Umbilical cord (tissue), 2 donors: ENCODE results near the gene DNAJB6. TPM values are rescaled to one million over a fixed set of nuclear protein-coding genes. Genes with fewer than 3 reads are reported as not detected.

ENCODE experiments used
- DNase-seq: peaks from one replicate; pipeline ENCODE4 v3.0.0-alpha.2; 2015; ENCODE audit warnings: low spot score
- total RNA-seq: library from RNA; depleted of rRNA; stranded (reverse); fragments of >200 nt; gene quantifications from one replicate; pipeline ENCODE4 v1.2.3, GENCODE V29; 2014; ENCODE audit warnings: low replicate concordance; ENCODE audit not compliant: insufficient read depth

The DNAJB6 gene
- total RNA-seq, result 115 TPM

DNA sequence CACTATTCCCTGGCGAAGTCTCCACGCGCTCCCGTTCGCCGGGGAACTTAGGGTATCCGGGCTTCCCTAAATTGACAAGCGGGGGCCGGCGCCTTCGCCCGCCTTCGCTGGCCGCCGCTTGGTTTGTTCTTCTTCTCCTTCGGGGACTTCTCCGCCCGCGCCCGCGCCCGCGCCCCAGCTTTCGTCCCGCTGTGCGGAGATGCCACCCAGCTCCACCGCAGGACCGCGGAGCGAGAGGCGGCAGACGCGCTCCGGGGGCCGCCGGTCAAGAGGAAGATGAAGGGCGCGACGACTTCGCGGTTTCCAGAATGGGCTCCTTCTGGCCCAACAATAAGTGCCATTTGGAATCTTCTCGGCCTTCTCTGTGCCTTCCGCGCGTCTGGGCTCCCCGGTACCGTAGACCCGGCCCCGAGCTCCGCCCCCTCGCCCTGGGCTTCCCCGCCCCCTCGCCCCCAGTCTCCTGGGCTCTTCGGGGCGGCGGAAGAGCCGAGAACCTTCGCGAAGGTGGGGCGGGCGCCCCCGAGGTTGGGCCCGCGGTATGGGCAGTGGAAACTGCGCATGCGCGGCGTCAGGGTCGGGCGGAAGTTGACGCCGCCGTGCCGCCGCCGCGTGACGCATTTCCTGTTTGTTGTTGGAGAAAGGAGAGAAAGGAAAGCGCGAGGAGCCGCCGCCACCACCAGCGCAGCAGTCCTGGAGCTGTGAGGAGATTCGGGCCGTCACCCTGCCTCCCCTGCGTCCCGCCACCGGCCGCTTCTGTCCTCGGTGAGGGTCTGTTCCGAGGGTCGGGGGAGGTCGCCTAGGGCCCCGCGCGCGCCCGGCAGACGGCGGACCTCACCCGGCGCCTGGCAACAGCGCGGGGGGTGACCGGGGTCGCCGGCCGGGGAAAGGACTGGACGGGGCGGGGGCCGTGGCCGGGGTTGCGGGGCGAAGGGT is at the start of gene DNAJB6:
Gene DNAJB6, plus strand, starts transcription at position 622 of the 933 bp plus-strand sequence. CDS start 21,569 bp downstream, outside the sequence.
- DNase-seq, result peak; percentile 97

DNA sequence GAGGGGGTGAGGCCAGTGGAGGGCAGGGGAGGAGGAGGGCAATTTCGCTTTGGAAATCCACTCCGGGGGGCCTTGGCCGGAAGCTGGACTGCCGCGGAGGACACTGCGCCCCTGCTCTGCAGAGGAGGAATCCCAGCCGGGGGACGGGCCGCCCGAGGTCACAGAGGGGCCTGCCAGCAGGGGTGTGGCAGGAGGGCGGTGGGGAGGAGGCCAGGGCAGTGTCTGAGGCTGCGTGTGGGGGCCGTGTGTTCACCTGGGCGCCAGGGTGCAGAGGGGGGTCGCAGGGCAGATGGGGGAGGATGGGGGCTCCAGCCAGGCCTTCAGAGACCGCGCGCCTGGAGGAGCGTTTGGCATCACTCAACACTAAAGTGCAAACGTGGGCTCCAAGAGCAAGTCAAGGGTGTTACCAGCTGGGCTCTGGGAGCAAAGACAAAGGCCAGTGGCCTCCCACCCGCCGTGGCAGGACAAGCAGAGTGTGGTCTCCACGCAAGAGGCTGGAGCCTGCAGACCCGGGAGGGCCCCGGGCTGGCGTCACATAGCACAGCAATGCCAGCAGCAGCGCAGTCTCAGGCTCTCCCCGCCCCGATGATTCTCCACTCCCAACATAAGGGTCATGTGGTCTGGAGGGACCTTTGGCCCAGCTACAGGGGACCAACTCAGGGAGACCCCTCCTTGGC is 45.3 kb upstream of the DNAJB6 start:
- DNase-seq, result no peak

DNA sequence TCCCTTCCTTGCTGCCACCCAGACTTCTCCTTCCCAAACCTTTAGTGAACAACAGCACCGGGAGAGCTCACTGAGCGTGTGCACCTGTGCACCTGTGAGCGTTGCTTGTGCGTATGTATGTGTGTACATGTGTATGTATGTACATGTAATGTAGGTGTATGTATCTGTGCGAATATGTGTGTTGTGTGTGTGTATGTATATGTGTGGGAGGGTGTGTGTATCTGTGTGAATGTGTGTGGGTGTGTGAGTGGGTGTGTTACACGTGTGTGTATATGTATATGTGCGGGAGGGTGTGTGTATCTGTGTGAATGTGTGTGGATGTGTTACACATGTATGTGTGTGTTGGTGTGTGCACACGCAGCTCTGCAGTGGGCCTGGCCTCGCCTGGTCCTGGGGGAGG is 44.5 kb upstream of the DNAJB6 start:
- no peak for DNase-seq

DNA sequence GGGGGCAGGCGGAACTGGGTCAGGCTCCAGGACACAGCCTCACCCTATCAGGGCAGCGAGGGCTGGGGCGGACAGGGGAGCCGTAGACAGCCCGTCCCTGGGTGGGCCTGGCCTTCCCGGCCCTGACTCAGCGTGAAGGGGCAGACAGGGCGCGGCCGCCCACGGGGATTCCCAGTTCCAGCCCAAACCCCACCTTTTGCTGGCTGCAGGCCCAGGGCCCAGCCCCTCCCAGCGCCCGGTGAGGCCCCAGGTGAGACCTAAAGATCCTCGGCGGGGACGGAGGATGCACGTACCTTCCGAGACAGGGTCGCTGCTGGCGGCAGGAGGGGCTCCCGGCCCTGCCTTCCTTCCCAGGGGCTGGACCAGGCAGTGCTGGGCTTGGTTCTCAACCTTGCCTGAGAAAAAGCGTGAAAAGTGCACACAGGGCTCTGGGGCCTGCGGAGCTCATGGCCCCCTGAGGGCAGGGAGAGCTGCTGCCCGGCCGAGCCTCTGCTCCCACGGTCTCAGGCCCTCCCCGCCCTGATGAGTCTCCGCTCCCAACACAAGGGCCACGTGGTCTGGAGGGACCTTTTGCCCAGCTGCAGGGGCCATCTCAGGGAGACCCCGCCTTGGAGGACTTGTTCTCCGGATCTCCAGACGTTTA is 43.9 kb upstream of the DNAJB6 start:
- no peak for DNase-seq

DNA sequence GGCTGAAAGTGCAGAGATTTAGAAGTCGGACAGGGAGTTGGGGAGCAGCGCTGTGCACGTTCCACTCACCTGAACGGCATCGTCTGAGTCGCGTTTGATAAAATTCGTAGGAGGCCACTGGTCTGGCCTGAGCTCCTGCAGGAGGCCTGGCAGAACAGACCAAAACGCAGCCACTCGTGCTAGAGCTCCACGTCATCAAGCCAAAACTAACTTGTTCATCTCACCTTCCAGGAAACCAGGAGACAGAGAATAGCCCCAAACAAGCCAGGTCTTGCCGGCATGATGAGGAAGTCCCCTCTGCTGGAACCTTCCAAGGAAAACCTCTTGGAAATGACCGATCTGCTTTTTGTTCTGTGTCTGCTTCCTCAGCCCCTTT is 43.4 kb upstream of the DNAJB6 start:
- no peak for DNase-seq

DNA sequence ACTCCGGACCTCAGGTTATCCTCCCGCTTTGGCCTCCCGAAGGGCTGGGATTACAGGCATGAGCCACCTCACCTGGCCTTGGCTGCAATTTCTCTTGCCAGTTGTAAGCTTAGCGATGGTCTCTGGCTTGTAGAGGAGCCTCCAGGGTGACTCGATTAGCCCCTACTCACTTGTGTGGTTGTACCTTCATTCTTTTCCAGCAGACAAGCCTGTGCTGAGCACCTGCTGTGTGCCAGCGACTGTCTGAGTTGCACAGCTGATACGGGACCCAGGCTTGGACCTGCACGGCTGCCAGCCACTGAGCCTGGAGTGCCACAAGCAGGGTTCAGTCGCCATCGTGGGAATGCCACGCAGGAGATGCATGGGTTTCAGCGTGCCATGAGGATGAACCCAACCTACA is 42.0 kb upstream of the DNAJB6 start:
- no peak for DNase-seq

DNA sequence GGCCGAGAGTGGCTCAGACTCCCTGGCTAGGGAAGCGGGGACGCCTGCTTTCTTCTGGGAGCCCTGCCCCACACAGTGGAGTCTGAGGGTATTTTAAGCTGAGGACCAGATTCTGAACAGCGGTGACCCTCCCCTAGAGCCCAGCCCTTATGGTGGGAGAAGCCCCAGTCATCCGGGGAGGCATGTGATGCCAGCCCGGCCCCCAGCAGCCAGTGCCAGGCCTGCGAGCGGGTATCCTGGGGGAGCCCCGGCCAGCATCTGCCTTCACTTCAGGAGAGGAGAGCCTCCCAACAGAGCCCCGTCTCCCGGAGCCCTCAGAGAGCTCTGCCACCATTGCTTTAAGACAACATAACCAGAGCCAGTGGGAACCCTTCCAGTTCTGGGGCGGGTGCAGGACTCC is 41.5 kb upstream of the DNAJB6 start:
- DNase-seq, result no peak

DNA sequence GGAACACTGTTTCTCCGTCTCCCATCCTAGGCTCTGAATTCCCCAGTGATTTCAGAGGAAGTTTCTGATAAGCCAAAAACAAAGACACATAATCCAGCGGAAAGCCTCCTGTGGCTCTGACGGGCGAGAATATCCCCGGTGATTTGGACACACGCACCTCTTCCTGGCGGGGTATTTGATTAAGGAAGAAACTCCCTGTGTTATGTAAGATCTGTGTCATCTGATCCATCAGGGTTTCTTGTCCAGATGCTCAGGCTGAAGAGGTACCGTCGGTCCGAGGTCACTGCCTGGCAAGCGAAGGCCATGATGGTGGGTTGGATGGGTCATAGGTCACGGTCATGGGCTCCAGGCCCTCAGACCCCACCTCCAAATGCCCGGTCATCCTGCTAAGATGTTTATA is 39.6 kb upstream of the DNAJB6 start:
- DNase-seq, result no peak

DNA sequence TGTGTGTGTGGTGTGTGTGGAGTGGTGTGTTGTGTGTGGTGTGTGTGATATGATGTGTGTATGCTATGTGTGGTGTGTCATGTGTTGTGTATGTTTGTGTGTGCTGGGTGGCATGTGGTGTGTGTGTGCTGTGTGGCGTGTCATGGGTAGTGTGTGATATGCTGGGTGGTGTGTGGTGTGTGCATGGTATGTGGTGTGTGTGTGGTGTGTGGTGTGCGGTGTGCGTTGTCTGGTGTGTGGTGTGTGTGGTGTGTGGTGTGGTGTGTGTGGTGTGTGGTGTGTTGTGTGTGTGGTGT is 37.5 kb upstream of the DNAJB6 start:
- DNase-seq, result no peak

DNA sequence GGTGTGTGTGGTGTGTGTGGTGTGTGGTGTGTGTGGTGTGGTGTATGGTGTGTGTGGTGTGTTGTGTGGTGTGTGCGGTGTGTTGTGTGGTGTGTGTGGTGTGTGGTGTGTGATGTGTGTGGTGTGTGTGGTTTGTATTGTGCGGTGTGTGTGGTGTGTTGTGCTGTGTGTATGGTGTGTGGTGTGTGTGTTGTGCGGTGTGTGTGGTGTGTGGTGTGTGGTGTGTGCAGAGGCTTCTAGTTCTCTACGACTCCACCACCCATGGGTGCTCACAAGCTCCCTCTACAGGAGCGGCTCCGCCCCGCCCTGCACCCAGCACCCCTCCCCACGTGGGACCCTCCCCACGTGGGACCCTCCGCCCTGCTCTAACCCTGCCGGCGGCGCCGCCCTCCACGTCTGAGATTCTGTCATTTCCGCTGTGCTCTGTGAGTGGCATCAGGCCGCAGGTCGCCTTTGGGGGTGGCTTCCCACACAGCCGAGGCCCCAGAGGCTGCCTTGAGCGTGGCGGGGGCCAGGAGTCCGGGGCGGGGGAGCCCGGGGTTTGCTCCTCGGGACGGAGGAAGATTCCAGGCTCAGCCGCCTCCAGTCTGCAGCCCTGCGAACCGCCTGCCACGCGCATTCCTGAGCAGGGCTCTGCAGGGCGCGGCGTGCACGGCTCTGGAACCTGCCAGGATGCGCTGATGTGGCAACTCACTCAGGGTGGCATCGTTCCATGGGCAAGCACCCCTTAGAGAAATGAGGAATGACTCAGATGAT is 37.0 kb upstream of the DNAJB6 start:
- DNase-seq, result no peak

DNA sequence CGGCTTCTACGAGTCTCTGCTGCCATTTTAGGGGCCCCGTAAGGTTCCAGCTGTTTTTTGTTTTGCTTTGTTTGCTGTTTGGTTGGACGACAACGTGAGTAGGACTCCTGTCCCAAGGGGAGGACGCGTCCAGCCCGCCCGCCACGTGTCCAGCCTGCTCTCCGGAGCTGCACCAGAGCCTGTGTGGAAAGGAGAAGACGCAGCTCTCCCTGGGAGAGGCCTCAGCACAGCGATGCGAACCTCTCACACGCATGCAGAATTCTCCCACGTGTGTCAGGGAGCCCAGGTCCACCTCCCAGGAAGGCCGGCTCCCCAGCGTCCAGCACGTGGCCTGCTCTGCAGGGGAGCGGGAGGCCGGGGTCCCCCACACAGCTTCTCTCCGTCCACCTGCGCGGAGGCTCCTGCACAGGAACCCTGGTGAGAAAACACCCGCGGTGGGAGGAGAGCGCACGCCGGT is 36.4 kb upstream of the DNAJB6 start:
- DNase-seq, result no peak

DNA sequence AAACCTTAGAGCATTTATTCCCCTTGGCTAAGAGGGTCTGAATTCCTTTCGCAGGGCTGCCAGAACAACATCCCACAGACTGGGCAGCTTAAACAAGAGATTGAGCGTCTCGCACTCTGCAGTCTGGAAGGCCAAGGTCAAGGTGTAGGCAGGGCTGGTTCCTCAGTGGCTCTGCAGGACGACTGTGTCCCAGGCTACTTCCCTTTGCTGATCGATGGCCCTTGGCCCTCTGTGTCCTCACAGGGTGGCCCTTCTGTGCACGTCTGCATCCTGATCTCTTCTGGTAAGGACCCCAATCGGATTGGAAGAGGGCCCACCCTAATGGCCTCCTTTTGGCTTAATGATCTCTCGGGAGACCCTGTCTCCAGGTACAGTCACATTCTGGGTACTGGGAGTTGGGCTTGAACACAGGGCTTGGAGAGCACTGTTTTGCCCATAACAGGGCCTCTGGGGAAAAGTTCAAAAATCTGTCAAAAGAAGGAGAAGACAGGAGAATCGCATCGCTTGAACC is 35.1 kb upstream of the DNAJB6 start:
- DNase-seq, result no peak

DNA sequence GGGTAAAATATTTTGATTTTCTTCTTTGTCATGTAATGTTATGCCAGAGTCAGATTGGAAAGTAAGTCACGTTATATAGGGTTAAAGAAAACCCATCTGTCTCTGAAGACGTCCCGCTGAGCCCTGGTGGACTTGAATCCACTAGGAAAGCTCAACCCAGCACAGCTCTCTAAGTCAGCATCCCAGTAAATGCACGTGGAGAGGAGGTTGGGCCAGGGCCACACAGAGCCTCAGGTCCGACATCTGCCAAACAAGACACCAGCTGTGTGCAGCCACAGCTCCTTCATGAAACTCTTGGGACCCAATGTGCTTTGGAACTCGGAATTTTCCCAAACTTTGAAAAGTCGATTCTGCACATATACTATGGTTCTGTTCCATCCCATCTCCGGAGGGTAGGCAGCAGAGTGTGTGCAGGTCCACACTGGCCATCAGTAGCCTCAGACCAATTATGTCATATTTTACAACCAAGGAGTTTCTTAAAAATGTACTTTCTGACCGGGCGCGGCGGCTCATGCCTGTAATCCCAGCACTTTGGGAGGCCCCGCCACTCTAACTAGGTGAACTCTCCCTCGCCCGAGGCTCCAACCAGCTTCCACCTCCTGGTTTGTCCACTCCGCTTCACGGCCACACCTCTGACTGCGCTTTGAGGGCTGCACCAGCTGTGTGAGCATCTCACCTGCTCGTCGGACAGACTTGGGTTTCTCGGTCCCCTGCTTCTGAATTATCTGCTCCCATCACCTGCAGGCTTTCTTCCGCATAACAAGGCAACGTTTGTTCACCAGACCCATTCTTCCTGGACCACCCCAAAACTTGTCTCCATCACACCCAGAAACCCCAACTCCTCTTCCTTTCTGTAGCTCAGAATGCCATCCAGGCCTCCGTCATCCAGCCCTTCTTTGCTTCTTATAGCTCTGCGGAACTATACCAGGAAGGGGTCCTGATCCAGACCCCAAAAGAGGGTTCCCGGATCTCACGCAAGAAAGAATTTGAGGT is 29.7 kb upstream of the DNAJB6 start:
- DNase-seq, result no peak

DNA sequence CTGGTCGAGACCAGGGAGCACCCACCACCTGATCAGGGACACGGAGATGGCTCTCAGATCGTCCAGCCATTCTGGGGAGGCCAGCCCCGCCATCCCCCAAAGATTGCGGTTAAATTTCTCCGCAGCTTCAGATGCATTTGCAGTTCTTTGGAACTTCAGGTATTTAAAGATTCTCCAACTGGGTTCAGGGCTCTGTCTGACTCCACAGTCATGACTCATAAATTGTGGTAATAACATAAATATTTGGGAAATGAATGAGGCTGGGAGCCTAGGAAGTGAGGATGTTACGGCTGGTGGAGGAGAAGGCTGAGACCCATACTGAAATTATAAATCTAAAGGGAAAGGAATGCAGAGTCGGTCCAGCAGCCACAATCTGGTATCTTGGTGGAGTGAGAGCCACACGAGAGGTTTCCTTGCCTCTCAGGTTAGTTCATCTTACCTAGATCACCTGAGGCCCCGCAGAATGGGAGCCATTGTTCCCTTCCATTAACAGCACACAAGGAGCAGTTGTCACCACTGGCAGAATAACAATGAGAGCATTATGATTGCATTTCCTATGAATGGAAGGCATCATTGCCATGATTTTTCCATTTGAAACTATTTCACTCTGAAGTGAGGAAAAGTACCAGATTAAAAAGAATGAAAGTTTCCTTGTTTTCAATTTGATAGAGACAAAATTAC is 26.7 kb upstream of the DNAJB6 start:
- peak; percentile 49 for DNase-seq

DNA sequence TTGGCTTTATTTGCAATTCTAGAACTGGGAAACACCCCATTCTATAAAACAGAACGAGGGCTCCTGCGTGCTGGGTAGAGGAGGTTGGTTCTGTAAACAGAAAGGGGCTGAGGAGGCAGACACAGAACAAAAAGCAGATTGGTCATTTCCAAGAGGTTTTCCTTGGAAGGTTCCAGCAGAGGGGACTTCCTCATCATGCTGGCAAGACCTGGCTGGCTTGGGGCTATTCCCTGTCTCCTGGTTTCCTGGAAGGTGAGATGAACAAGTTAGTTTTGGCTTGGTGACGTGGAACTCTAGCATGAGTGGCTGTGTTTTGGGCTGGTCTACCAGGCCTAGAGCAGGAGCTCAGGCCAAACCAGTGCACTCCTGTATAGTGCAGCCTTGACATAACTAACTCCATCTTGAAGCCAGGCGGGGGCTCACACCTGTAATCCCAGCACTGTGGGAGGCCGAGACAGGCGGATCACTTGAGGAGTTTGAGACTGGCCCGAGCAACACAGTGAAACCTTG is 26.1 kb upstream of the DNAJB6 start:
- DNase-seq, result no peak

DNA sequence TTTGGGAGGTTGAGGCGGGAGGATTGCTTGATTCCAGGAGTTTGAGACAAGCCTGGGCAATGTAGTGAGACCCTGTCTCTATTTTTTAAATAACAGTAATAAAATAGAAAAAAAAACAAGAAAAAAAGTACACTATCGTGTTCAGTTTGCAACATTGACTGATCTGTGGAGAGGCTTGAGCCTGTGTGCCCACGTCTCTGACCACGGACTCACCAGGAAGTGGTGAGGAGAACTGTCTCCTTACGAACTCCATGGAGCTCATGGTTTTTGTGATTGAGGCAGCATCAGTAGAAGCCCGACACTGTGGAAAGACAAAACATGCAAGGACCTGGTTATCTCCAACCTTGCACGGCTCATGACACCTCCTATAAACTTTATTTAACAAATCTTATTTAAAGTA is 23.9 kb upstream of the DNAJB6 start:
- DNase-seq, result no peak

DNA sequence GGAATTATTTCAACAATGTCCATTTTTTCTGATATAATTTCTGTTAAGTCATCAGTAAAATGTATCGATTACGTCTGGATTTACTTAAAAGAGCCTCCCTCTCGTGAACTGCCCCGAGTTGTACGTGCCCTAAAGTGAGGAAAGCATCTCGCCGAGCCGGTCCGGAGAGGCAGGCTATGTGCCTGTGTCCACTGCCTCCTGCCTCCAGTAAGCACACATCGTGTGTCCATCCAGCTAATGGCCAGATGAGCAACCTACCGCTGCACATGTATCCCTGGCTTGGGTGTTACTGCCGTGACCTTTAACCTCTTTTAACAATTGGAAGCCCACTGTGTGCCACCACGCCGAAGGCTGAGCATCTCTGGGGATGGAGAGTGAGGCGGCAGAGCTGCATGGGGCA is 23.2 kb upstream of the DNAJB6 start:
- DNase-seq, result no peak

DNA sequence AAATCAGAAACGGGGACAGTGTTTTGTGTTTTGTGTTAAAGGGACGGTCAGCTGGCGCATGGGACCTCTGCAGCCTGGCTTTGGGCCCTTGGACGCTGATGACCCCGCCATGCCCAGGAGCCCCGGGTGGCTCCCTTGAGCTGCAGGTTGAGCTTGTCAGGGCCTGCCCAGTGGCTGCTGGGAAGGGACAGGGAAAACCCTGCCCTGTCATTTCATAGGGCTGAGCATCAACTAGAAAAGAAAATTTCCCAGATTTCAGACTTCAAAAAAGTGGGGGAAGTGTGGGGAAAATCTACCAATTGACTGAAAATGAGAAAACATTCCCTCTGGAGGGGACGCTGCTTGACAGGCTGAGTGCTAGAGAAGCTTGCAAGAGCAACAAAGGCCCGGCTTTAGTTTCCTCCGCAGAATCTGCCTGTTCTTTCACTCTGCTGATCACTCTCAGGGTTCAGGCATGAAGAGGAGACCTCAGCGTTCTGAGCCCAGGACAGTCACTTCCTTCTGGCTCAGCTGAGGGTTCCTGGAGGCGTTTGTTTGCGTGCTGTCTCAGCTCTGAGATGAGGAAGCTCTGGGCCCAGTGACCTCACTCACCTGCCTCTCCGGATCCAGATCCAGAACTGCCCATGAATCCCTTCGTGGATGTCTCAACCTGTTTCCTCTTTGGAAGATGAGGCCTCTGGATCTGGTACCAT is 18.6 kb upstream of the DNAJB6 start:
- DNase-seq, result no peak

DNA sequence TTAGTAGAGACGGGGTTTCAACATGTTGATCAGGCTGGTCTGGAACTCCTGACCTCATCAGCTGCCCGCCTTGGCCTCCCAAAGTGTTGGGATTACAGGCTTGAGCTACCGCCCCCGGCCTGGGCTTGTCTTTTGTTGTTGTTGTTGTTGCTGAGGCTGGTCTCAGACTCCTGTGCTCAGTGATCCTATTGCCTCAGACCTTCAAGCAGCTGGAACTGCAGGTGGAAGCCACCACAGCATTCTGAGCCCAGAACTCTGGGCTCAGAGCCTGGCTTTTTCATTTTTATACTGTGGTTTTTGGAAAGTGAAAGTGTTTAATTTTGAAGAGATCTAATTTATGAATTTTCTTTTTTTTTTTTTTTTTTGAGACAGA is 16.2 kb upstream of the DNAJB6 start:
- no peak for DNase-seq
